ENCODE measurements around the gene CNN3. TPM values are rescaled to one million over a fixed set of nuclear protein-coding genes. Genes with fewer than 3 reads are reported as not detected.

The CNN3 gene
- total RNA-seq, 1 donor from 2014 or later = 238 TPM

- DNase-seq (ENCODE audit: extremely low spot score, unreplicated experiment) = no peak
Observed at GRCh38 chr1:94925004-94925403, 1.9 kb downstream of the CNN3 start.

GRCh38 chr1:94922761-94923331, 4.1 kb downstream of the CNN3 start:
- no peak for DNase-seq (ENCODE audit: extremely low spot score, unreplicated experiment)
- Mint-ChIP-seq H3K36me3 (ENCODE audit: unreplicated experiment) (peaks cover 11% of the 10 kb centered on the region), H3K4me1 (ENCODE audit: unreplicated experiment) (peaks cover 68% of the 10 kb centered on the region), H3K27me3 (ENCODE audit: unreplicated experiment) (no peaks in the 10 kb centered on the region), H3K9me3 (ENCODE audit: unreplicated experiment) (no peaks in the 10 kb centered on the region), H3K27ac (ENCODE audit: unreplicated experiment) (peak overlapping the region; percentile 86), H3K4me3 (ENCODE audit: unreplicated experiment) (peak overlapping the region; percentile 52)
- TF ChIP-seq CTCF (IDR thresholded peaks at IDR 0.05) = no peak

More at GRCh38 chr1:94925004-94925403, 1.9 kb downstream of the CNN3 start:
- peak overlapping the region; percentile 94 for H3K4me3 Mint-ChIP-seq (ENCODE audit: unreplicated experiment)
- no peaks in the 10 kb centered on the region for H3K9me3 Mint-ChIP-seq (ENCODE audit: unreplicated experiment)
- H3K4me1 Mint-ChIP-seq (ENCODE audit: unreplicated experiment) = peaks cover 72% of the 10 kb centered on the region
- H3K36me3 Mint-ChIP-seq (ENCODE audit: unreplicated experiment) = peaks cover 11% of the 10 kb centered on the region
- no peaks in the 10 kb centered on the region for H3K27me3 Mint-ChIP-seq (ENCODE audit: unreplicated experiment)
- peak overlapping the region; percentile 98 for H3K27ac Mint-ChIP-seq (ENCODE audit: unreplicated experiment)
- no peak for TF ChIP-seq CTCF (IDR thresholded peaks at IDR 0.05)

- Mint-ChIP-seq H3K27me3 (ENCODE audit: unreplicated experiment) (no peaks in the 10 kb centered on the region), H3K36me3 (ENCODE audit: unreplicated experiment) (peaks cover 11% of the 10 kb centered on the region), H3K4me3 (ENCODE audit: unreplicated experiment) (no peak overlapping the region), H3K27ac (ENCODE audit: unreplicated experiment) (peak overlapping the region; percentile 66), H3K4me1 (ENCODE audit: unreplicated experiment) (peaks cover 70% of the 10 kb centered on the region), H3K9me3 (ENCODE audit: unreplicated experiment) (no peaks in the 10 kb centered on the region)
- TF ChIP-seq CTCF (IDR thresholded peaks at IDR 0.05) = no peak
- DNase-seq (ENCODE audit: extremely low spot score, unreplicated experiment) = no peak
Observed at GRCh38 chr1:94921977-94922376, 4.9 kb downstream of the CNN3 start.

GRCh38 chr1:94920061-94920460, 6.8 kb downstream of the CNN3 start:
- H3K36me3 Mint-ChIP-seq (ENCODE audit: unreplicated experiment) = peaks cover 11% of the 10 kb centered on the region
- peaks cover 75% of the 10 kb centered on the region for H3K4me1 Mint-ChIP-seq (ENCODE audit: unreplicated experiment)
- TF ChIP-seq CTCF (IDR thresholded peaks at IDR 0.05) = no peak
- no peaks in the 10 kb centered on the region for H3K27me3 Mint-ChIP-seq (ENCODE audit: unreplicated experiment)
- no peak for DNase-seq (ENCODE audit: extremely low spot score, unreplicated experiment)
- no peak overlapping the region for H3K4me3 Mint-ChIP-seq (ENCODE audit: unreplicated experiment)
- H3K9me3 Mint-ChIP-seq (ENCODE audit: unreplicated experiment) = no peaks in the 10 kb centered on the region
- H3K27ac Mint-ChIP-seq (ENCODE audit: unreplicated experiment) = peak overlapping the region; percentile 19

- no peak for TF ChIP-seq CTCF (IDR thresholded peaks at IDR 0.05)
- peak overlapping the region; percentile 19 for H3K27ac Mint-ChIP-seq (ENCODE audit: unreplicated experiment)
- H3K36me3 Mint-ChIP-seq (ENCODE audit: unreplicated experiment) = peaks cover 11% of the 10 kb centered on the region
- H3K9me3 Mint-ChIP-seq (ENCODE audit: unreplicated experiment) = no peaks in the 10 kb centered on the region
- no peak overlapping the region for H3K4me3 Mint-ChIP-seq (ENCODE audit: unreplicated experiment)
- H3K4me1 Mint-ChIP-seq (ENCODE audit: unreplicated experiment) = peaks cover 70% of the 10 kb centered on the region
- H3K27me3 Mint-ChIP-seq (ENCODE audit: unreplicated experiment) = no peaks in the 10 kb centered on the region
- no peak for DNase-seq (ENCODE audit: extremely low spot score, unreplicated experiment)
Observed at GRCh38 chr1:94919241-94920030, 7.5 kb downstream of the CNN3 start.
